Measurements from ENCODE around the gene CAMKMT. TPM values are rescaled to one million over a fixed set of nuclear protein-coding genes. Genes with fewer than 3 reads are reported as not detected.
A peak's percentile ranks its signal among the peaks of the same experiment; 100 is the strongest.

The CAMKMT gene
- total and polyA plus RNA-seq, 2 donors (not counting 1 experiment from before 2014, with no cell fraction given): 6.2 to 23.3 TPM

DNA sequence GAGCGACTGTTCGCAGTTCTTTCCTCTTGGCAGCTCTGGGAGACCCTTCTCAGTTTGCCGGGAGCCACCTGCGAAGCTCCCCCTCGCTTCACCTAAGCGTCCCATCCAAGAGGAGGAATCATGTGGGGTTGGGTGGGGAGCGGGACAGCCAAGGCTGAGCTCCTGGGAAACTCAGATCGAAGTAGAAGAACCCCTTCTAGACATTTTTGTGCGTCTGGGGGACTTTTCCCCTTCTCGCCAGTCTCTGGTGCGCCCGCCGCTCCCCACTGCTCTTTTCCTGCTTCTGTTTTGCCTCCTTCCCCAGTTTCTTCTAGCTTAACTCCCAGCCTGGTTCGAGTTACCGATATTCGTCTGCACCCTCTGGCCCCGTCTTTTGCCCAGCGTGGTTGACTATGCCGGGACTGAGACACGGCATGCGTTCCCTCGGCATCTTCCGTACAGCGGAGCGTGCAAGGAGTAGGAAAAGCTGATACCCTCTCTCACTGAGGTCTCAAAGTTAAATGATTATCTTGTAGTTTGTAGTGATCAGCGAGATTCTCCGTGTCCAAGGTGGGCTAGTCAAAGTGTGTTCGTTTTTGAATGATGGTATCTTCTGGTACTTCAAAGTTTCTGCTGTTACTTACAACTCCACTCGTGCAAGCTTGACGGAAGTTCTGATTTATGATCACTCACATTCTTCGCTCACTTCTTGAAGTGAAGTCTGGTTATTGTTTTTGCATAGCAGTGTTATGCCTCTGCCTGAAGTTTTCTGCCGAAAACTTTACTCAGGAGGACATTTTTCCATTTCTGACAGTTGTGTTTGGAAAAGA lies 664 bp downstream of the CAMKMT start:
- Mint-ChIP-seq H3K27me3 (no peaks in the 10 kb centered on the region), H3K4me1 (peaks cover 34% of the 10 kb centered on the region), H3K4me3 (peak overlapping the region; percentile 98), H3K27ac (peak overlapping the region; percentile 100), H3K9me3 (ENCODE audit: insufficient read depth) (no peaks in the 10 kb centered on the region)
- no peaks in the 10 kb centered on the region for H3K36me3 ChIP-seq (replicated peaks in 1 of 2; ENCODE audit: control extremely low read depth in 1 of 2, control insufficient read depth in 1 of 2, extremely low read depth in 1 of 2, insufficient read depth in 2 of 2, low read length in 1 of 2)
- CTCF ChIA-PET: interaction anchor here (0.6 to 1.8 kb wide), 11 partner anchors 9 to 1223 kb away, joined by 3 to 7 read pairs (median 4); no protein-coding TSS in a partner anchor
- peak overlapping the region; percentile 99 to 100 for H3K27ac ChIP-seq (ENCODE audit: low read length in 2 of 2)
- H3K79me2 ChIP-seq (ENCODE audit: control insufficient read depth, insufficient read depth, low read length): peaks cover 69% of the 10 kb centered on the region
- H3K4me3 ChIP-seq (ENCODE audit: control extremely low read depth in 1 of 5, extremely low read depth in 1 of 5, insufficient read depth in 1 of 5, low read depth in 2 of 5, low read length in 4 of 5): peak overlapping the region; percentile 80 to 95 (median 88)
- POLR2A ChIA-PET: interaction anchor here (0.6 to 1.9 kb wide), 4 partner anchors 14 to 366 kb away, joined by 3 to 24 read pairs (median 4); partner anchors contain the start of gene PPM1B
- no peaks in the 10 kb centered on the region for H4K20me1 ChIP-seq (ENCODE audit: control insufficient read depth, insufficient read depth, low read length, poor library complexity, severe bottlenecking)
- ATAC-seq (ENCODE audit: low read depth): peak; percentile 5
- peak overlapping the region; percentile 98 for H2AFZ ChIP-seq (ENCODE audit: insufficient read depth, low read depth, low read length, poor library complexity, severe bottlenecking)
- peaks cover 17 to 20% of the 10 kb centered on the region in 2 donors for H3K4me1 ChIP-seq (ENCODE audit: control insufficient read depth in 2 of 2, insufficient read depth in 2 of 2, low read length in 2 of 2)
- WGBS (ENCODE audit: insufficient coverage): under 1% methylated on average over 18 of the region's 32 CpGs
- peak overlapping the region; percentile 94 for H3K9ac ChIP-seq (ENCODE audit: low read length)
- H3K4me2 ChIP-seq (replicated peaks; ENCODE audit: low read depth, low read length, poor library complexity, severe bottlenecking): peak overlapping the region; percentile 91
- H3K9me3 ChIP-seq (ENCODE audit: control extremely low read depth in 1 of 3, control insufficient read depth in 2 of 3, insufficient read depth in 1 of 3, low read length in 2 of 3): no peaks in the 10 kb centered on the region
- peak; percentile 66 for DNase-seq
- H3K27me3 ChIP-seq (replicated peaks in 1 of 4; ENCODE audit: control extremely low read depth in 1 of 4, control insufficient read depth in 3 of 4, insufficient read depth in 4 of 4, low read length in 3 of 4): no peaks in the 10 kb centered on the region
- no peak for TF ChIP-seq EZH2 (IDR thresholded peaks at IDR 0.05; ENCODE audit: borderline replicate concordance, insufficient read depth, low read depth, low read length, poor library complexity, severe bottlenecking)
- TF ChIP-seq, protein P1, sequence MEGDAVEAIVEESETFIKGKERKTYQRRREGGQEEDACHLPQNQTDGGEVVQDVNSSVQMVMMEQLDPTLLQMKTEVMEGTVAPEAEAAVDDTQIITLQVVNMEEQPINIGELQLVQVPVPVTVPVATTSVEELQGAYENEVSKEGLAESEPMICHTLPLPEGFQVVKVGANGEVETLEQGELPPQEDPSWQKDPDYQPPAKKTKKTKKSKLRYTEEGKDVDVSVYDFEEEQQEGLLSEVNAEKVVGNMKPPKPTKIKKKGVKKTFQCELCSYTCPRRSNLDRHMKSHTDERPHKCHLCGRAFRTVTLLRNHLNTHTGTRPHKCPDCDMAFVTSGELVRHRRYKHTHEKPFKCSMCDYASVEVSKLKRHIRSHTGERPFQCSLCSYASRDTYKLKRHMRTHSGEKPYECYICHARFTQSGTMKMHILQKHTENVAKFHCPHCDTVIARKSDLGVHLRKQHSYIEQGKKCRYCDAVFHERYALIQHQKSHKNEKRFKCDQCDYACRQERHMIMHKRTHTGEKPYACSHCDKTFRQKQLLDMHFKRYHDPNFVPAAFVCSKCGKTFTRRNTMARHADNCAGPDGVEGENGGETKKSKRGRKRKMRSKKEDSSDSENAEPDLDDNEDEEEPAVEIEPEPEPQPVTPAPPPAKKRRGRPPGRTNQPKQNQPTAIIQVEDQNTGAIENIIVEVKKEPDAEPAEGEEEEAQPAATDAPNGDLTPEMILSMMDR (IDR thresholded peaks at IDR 0.05): no peak
- intact Hi-C loops (cut with micrococcal nuclease): loop anchor here (5.0 kb wide), 2 partner anchors 765 to 1205 kb away; partner anchors contain the start of gene THADA

DNA sequence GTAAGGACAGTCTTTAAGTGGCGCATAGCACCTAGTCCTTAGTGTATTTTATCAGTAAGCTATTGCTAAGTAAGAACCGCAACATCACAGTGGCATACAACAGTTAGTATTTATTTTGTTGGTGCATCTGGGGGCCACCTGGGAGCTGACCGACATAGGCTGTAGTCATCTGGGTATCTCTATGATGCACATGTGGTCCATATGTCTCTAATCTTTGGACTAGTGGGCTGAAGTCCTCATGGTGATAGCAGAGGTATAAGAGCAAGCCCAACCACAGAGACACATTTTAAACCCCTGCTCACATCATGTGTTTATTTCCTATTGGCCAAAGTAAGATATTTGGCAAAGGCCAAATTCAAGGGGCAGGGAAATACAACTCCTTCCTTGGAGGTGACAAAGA lies 2.9 kb downstream of the CAMKMT start:
- H3K27me3 ChIP-seq (replicated peaks in 1 of 4; ENCODE audit: control extremely low read depth in 1 of 4, control insufficient read depth in 3 of 4, insufficient read depth in 4 of 4, low read length in 3 of 4): no peaks in the 10 kb centered on the region
- no peaks in the 10 kb centered on the region for H3K9me3 ChIP-seq (ENCODE audit: control extremely low read depth in 1 of 3, control insufficient read depth in 2 of 3, insufficient read depth in 1 of 3, low read length in 2 of 3)
- H4K20me1 ChIP-seq (ENCODE audit: control insufficient read depth, insufficient read depth, low read length, poor library complexity, severe bottlenecking): no peaks in the 10 kb centered on the region
- intact Hi-C loops (cut with micrococcal nuclease): loop anchor here (5.0 kb wide), 2 partner anchors 767 to 1203 kb away; partner anchors contain the start of gene THADA
- H3K27ac ChIP-seq (ENCODE audit: low read length in 2 of 2): no peak overlapping the region
- H3K4me1 Mint-ChIP-seq: peaks cover 24% of the 10 kb centered on the region
- H3K4me1 ChIP-seq (ENCODE audit: control insufficient read depth in 2 of 2, insufficient read depth in 2 of 2, low read length in 2 of 2): peaks cover 14 to 20% of the 10 kb centered on the region in 2 donors
- no peak for ATAC-seq (ENCODE audit: low read depth)
- no peak overlapping the region for H3K27ac Mint-ChIP-seq
- H3K4me3 ChIP-seq (ENCODE audit: control extremely low read depth in 1 of 5, extremely low read depth in 1 of 5, insufficient read depth in 1 of 5, low read depth in 2 of 5, low read length in 4 of 5): no peak overlapping the region
- peaks cover 67% of the 10 kb centered on the region for H3K79me2 ChIP-seq (ENCODE audit: control insufficient read depth, insufficient read depth, low read length)
- no peaks in the 10 kb centered on the region for H3K27me3 Mint-ChIP-seq
- 90% methylated on average over 3 of the region's 3 CpGs for WGBS (ENCODE audit: insufficient coverage)
- no peak overlapping the region for H3K4me3 Mint-ChIP-seq
- H3K36me3 ChIP-seq (replicated peaks in 1 of 2; ENCODE audit: control extremely low read depth in 1 of 2, control insufficient read depth in 1 of 2, extremely low read depth in 1 of 2, insufficient read depth in 2 of 2, low read length in 1 of 2): no peaks in the 10 kb centered on the region
- POLR2A ChIA-PET: no interaction called here
- H3K9me3 Mint-ChIP-seq (ENCODE audit: insufficient read depth): no peaks in the 10 kb centered on the region
- DNase-seq: no peak
- no peak overlapping the region for H3K4me2 ChIP-seq (replicated peaks; ENCODE audit: low read depth, low read length, poor library complexity, severe bottlenecking)
- no peak for TF ChIP-seq EZH2 (IDR thresholded peaks at IDR 0.05; ENCODE audit: borderline replicate concordance, insufficient read depth, low read depth, low read length, poor library complexity, severe bottlenecking)
- TF ChIP-seq, protein P1 (IDR thresholded peaks at IDR 0.05): no peak
- CTCF ChIA-PET: interaction anchor here (1.1 to 1.2 kb wide), 2 partner anchors 23 to 115 kb away, joined by 3 read pairs; no protein-coding TSS in a partner anchor
- H2AFZ ChIP-seq (ENCODE audit: insufficient read depth, low read depth, low read length, poor library complexity, severe bottlenecking): no peak overlapping the region
- no peak overlapping the region for H3K9ac ChIP-seq (ENCODE audit: low read length)

Data from B cell (primary cell).